HL-60 (cell line): ENCODE data around the gene NDUFS5.

ENCODE experiments used
- DNase-seq, 2 experiments: peaks; one replicate each; pipeline ENCODE4 v3.0.0-alpha.2; 2010 to 2020; ENCODE audit warnings: low read depth in 1 of 2, low spot score in 1 of 2
- H3K27ac ChIP-seq: fragments of 250-450 bp; sonication (Bioruptor Pico); replicated peaks from 2 replicates; pipeline ENCODE4 v1.5.1; 2020; ENCODE audit warnings: mild to moderate bottlenecking, moderate library complexity
- H3K27me3 ChIP-seq: fragments of 250-450 bp; sonication (Bioruptor Pico); 2 replicates; pipeline ENCODE4 v1.5.1; 2021; ENCODE audit warnings: mild to moderate bottlenecking, moderate library complexity; ENCODE audit not compliant: insufficient read depth, poor library complexity, severe bottlenecking
- H3K4me3 ChIP-seq: replicated peaks from 2 replicates; pipeline ENCODE4 v1.5.1; 2011; ENCODE audit warnings: mild to moderate bottlenecking, control low read depth, low read length; ENCODE audit not compliant: insufficient read depth
- CTCF ChIP-seq: IDR thresholded peaks from one replicate; pipeline ENCODE4 v1.5.1; 2011; ENCODE audit warnings: low read length, control low read depth, inconsistent platforms; ENCODE audit not compliant: insufficient read depth
- GABPA ChIP-seq: IDR thresholded peaks from 2 replicates; pipeline ENCODE4 v1.6.1; 2012; ENCODE audit warnings: low read depth
- POLR2AphosphoS5 ChIP-seq: IDR thresholded peaks from 2 replicates; pipeline ENCODE4 v1.6.1; 2012; ENCODE audit warnings: low read depth
- REST ChIP-seq: IDR thresholded peaks from 2 replicates; pipeline ENCODE4 v1.6.1; 2012; ENCODE audit warnings: low read depth; ENCODE audit not compliant: insufficient replicate concordance
- SPI1 ChIP-seq: IDR thresholded peaks from 2 replicates; pipeline ENCODE4 v1.6.1; 2012; ENCODE audit warnings: low read depth, mild to moderate bottlenecking, borderline replicate concordance

NDUFS5 gene

GRCh38 chr1:38994196-38994595 lies 32.0 kb upstream of the NDUFS5 start:
- no peak for DNase-seq
- TF ChIP-seq CTCF (no peak), GABPA (no peak), SPI1 (no peak), POLR2AphosphoS5 (no peak), REST (no peak)
- no peak overlapping the region for H3K4me3 ChIP-seq
- H3K27ac ChIP-seq = no peak overlapping the region
- H3K27me3 ChIP-seq = no peaks in the 10 kb centered on the region

- DNase-seq = no peak
- Histone ChIP-seq H3K4me3 (no peak overlapping the region), H3K27ac (no peak overlapping the region), H3K27me3 (no peaks in the 10 kb centered on the region)
- TF ChIP-seq REST (no peak), GABPA (no peak), POLR2AphosphoS5 (no peak), CTCF (no peak), SPI1 (no peak)
Measured at GRCh38 chr1:38997034-38997900, 28.9 kb upstream of the NDUFS5 start.

- no peak overlapping the region for H3K27ac ChIP-seq
- TF ChIP-seq CTCF = no peak
- TF ChIP-seq REST = no peak
- TF ChIP-seq SPI1 = no peak
- no peak for TF ChIP-seq POLR2AphosphoS5
- no peak for TF ChIP-seq GABPA
- H3K27me3 ChIP-seq = no peaks in the 10 kb centered on the region
- no peak for DNase-seq
- no peak overlapping the region for H3K4me3 ChIP-seq
Measured at GRCh38 chr1:38997901-38998190, 28.3 kb upstream of the NDUFS5 start.
